Neural progenitor cell (in vitro differentiated cells): Measurements from ENCODE around the gene ZNF300.

Experiments
- EZH2 ChIP-seq: fragments of 200-600 bp; sonication (generic); IDR thresholded peaks from 2 replicates; pipeline ENCODE4 v1.6.1; 2017; ENCODE audit warnings: antibody characterized with exemption, mild to moderate bottlenecking, moderate library complexity
- EZH2phosphoT487 ChIP-seq: fragments of 200-600 bp; sonication (generic); IDR thresholded peaks from 2 replicates; pipeline ENCODE4 v1.6.1; 2017; ENCODE audit warnings: antibody characterized with exemption

- TF ChIP-seq EZH2phosphoT487 (no peak), EZH2 (no peak)
Measured at GRCh38 chr5:150846654-150847333, 58.0 kb downstream of the ZNF300 start.
